ENCODE measurements around the gene SIPA1L3.

GRCh38 chr19:38144667-38145066 lies 237.7 kb downstream of the SIPA1L3 start:
- TF ChIP-seq CTCF (IDR thresholded peaks at IDR 0.05), result no peak
- no peak for TF ChIP-seq JUN (IDR thresholded peaks at IDR 0.05)
- no peak for TF ChIP-seq POLR2A (IDR thresholded peaks at IDR 0.05; ENCODE audit: low read length)
- TF ChIP-seq, protein P1, sequence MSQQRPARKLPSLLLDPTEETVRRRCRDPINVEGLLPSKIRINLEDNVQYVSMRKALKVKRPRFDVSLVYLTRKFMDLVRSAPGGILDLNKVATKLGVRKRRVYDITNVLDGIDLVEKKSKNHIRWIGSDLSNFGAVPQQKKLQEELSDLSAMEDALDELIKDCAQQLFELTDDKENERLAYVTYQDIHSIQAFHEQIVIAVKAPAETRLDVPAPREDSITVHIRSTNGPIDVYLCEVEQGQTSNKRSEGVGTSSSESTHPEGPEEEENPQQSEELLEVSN (IDR thresholded peaks at IDR 0.05; ENCODE audit: borderline replicate concordance, low read depth), result no peak
- TF ChIP-seq BHLHE40 (IDR thresholded peaks at IDR 0.05; ENCODE audit: low read depth, low read length), result no peak
- TF ChIP-seq, protein P2, sequence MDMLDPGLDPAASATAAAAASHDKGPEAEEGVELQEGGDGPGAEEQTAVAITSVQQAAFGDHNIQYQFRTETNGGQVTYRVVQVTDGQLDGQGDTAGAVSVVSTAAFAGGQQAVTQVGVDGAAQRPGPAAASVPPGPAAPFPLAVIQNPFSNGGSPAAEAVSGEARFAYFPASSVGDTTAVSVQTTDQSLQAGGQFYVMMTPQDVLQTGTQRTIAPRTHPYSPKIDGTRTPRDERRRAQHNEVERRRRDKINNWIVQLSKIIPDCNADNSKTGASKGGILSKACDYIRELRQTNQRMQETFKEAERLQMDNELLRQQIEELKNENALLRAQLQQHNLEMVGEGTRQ (IDR thresholded peaks at IDR 0.05), result no peak
- TF ChIP-seq CEBPB (IDR thresholded peaks at IDR 0.05), result no peak
- TF ChIP-seq FOSL2 (IDR thresholded peaks at IDR 0.05), result no peak
- no peak for TF ChIP-seq FOSL2 (CRISPR knock-in tag; IDR thresholded peaks at IDR 0.05)
